ENCODE results near the gene PAPOLA.

DNA sequence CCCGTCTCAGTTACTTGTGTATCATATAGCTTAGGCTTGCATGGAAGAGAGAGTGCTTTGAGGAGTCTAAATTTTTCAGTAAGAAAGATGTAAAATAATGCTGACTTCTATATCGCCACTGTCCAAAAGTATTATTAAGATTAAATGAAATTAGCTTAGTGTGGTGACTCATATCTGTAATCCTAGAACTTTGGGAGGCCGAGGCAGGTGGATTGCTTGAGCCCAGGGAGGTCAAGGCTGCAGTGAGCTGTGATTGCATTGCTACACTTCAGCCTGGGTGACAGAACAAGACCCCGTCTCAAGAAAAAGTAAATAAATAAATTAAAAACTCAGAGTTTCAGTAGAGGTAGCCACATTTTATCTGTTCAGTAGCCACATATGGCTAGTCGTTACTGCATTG lies 23.3 kb downstream of the PAPOLA start:
- TF ChIP-seq, protein P1, sequence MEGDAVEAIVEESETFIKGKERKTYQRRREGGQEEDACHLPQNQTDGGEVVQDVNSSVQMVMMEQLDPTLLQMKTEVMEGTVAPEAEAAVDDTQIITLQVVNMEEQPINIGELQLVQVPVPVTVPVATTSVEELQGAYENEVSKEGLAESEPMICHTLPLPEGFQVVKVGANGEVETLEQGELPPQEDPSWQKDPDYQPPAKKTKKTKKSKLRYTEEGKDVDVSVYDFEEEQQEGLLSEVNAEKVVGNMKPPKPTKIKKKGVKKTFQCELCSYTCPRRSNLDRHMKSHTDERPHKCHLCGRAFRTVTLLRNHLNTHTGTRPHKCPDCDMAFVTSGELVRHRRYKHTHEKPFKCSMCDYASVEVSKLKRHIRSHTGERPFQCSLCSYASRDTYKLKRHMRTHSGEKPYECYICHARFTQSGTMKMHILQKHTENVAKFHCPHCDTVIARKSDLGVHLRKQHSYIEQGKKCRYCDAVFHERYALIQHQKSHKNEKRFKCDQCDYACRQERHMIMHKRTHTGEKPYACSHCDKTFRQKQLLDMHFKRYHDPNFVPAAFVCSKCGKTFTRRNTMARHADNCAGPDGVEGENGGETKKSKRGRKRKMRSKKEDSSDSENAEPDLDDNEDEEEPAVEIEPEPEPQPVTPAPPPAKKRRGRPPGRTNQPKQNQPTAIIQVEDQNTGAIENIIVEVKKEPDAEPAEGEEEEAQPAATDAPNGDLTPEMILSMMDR (IDR thresholded peaks at IDR 0.05): no peak
- no peak for TF ChIP-seq POLR2A (IDR thresholded peaks at IDR 0.05)
